Peyer's patch (tissue), 4 donors: ENCODE data around the gene ARPC1A.
"Not testable (repeated sequence)": the region's sequence is repeated elsewhere in the genome, so short reads cannot be mapped to it uniquely, and the experiment has no call there.

Experiments used
- CTCF ChIP-seq, 6 experiments: fragments of 450-650 bp in 4 of 6; fragments of 200-600 bp in 2 of 6; sonication (generic) in 1 of 6; IDR thresholded peaks; one replicate each; pipeline ENCODE4 v1.5.1; 2017 to 2019; ENCODE audit warnings: antibody characterized with exemption in 6 of 6, mild to moderate bottlenecking in 3 of 6, moderate library complexity in 1 of 6
- POLR2A ChIP-seq, 2 donors: fragments of 450-650 bp; IDR thresholded peaks; one replicate each; pipeline ENCODE4 v1.5.1; 2017; ENCODE audit warnings: antibody characterized with exemption in 2 of 2, mild to moderate bottlenecking in 2 of 2, moderate library complexity in 2 of 2

- TF ChIP-seq POLR2A, CTCF (IDR thresholded peaks at IDR 0.05): not testable (repeated sequence)
These were observed 3.0 kb upstream of the ARPC1A start for GRCh38 chr7:99322659-99323058.
